ENCODE measurements around the gene PDE7B.

GRCh38 chr6:135953818-135954217 lies 102.3 kb downstream of the PDE7B start:
- TF ChIP-seq CTCF (IDR thresholded peaks at IDR 0.05) (no peak), POLR2A (IDR thresholded peaks at IDR 0.05) (no peak), EP300 (IDR thresholded peaks at IDR 0.05) (no peak), POLR2AphosphoS5 (IDR thresholded peaks at IDR 0.05) (no peak)
